ENCODE results near the gene CTIF. TPM values are rescaled to one million over a fixed set of nuclear protein-coding genes. Genes with fewer than 3 reads are reported as not detected.

CTIF gene
- total RNA-seq, 2 donors from 2014 or later = 4.6 to 4.7 TPM

GRCh38 chr18:48609114-48609513 lies 70.3 kb downstream of the CTIF start:
- H3K27ac Mint-ChIP-seq = no peak overlapping the region
- H3K27me3 Mint-ChIP-seq (ENCODE audit: low read depth) = no peaks in the 10 kb centered on the region
- no peaks in the 10 kb centered on the region for H3K36me3 Mint-ChIP-seq (ENCODE audit: insufficient read depth in 2 of 2)
- no peak for DNase-seq
- H3K4me3 Mint-ChIP-seq = no peak overlapping the region
- no peaks in the 10 kb centered on the region for H3K4me1 Mint-ChIP-seq (ENCODE audit: low read depth)
- no peaks in the 10 kb centered on the region for H3K9me3 Mint-ChIP-seq
- no peak for ATAC-seq (replicated peaks in 1 of 2)

GRCh38 chr18:48609820-48610815 lies 71.3 kb downstream of the CTIF start:
- Mint-ChIP-seq H3K27ac (no peak overlapping the region), H3K36me3 (ENCODE audit: insufficient read depth in 2 of 2) (no peaks in the 10 kb centered on the region), H3K9me3 (no peaks in the 10 kb centered on the region), H3K4me3 (no peak overlapping the region), H3K4me1 (ENCODE audit: low read depth) (no peaks in the 10 kb centered on the region), H3K27me3 (ENCODE audit: low read depth) (no peaks in the 10 kb centered on the region)
- no peak for DNase-seq
- no peak for ATAC-seq (replicated peaks in 1 of 2)

GRCh38 chr18:48611203-48611602 lies 72.4 kb downstream of the CTIF start:
- ATAC-seq (replicated peaks in 1 of 2) = no peak
- no peaks in the 10 kb centered on the region for H3K27me3 Mint-ChIP-seq (ENCODE audit: low read depth)
- H3K4me1 Mint-ChIP-seq (ENCODE audit: low read depth) = no peaks in the 10 kb centered on the region
- H3K9me3 Mint-ChIP-seq = no peaks in the 10 kb centered on the region
- no peak overlapping the region for H3K27ac Mint-ChIP-seq
- no peak for DNase-seq
- no peak overlapping the region for H3K4me3 Mint-ChIP-seq
- H3K36me3 Mint-ChIP-seq (ENCODE audit: insufficient read depth in 2 of 2) = no peaks in the 10 kb centered on the region

GRCh38 chr18:48611785-48612480 lies 73.1 kb downstream of the CTIF start:
- no peak for DNase-seq
- Mint-ChIP-seq H3K27me3 (ENCODE audit: low read depth) (no peaks in the 10 kb centered on the region), H3K27ac (no peak overlapping the region), H3K9me3 (no peaks in the 10 kb centered on the region), H3K4me1 (ENCODE audit: low read depth) (no peaks in the 10 kb centered on the region), H3K36me3 (ENCODE audit: insufficient read depth in 2 of 2) (no peaks in the 10 kb centered on the region), H3K4me3 (no peak overlapping the region)
- no peak for ATAC-seq (replicated peaks in 1 of 2)

GRCh38 chr18:48612511-48612910 lies 73.7 kb downstream of the CTIF start:
- Mint-ChIP-seq H3K36me3 (ENCODE audit: insufficient read depth in 2 of 2) (no peaks in the 10 kb centered on the region), H3K9me3 (no peaks in the 10 kb centered on the region), H3K4me1 (ENCODE audit: low read depth) (no peaks in the 10 kb centered on the region), H3K27ac (no peak overlapping the region), H3K4me3 (no peak overlapping the region), H3K27me3 (ENCODE audit: low read depth) (no peaks in the 10 kb centered on the region)
- no peak for DNase-seq
- no peak for ATAC-seq (replicated peaks in 1 of 2)

GRCh38 chr18:48612917-48613316 lies 74.1 kb downstream of the CTIF start:
- no peaks in the 10 kb centered on the region for H3K27me3 Mint-ChIP-seq (ENCODE audit: low read depth)
- DNase-seq = no peak
- ATAC-seq (replicated peaks in 1 of 2) = no peak
- H3K27ac Mint-ChIP-seq = no peak overlapping the region
- H3K36me3 Mint-ChIP-seq (ENCODE audit: insufficient read depth in 2 of 2) = no peaks in the 10 kb centered on the region
- no peaks in the 10 kb centered on the region for H3K4me1 Mint-ChIP-seq (ENCODE audit: low read depth)
- no peak overlapping the region for H3K4me3 Mint-ChIP-seq
- no peaks in the 10 kb centered on the region for H3K9me3 Mint-ChIP-seq

- H3K4me1 Mint-ChIP-seq (ENCODE audit: low read depth) = no peaks in the 10 kb centered on the region
- no peaks in the 10 kb centered on the region for H3K27me3 Mint-ChIP-seq (ENCODE audit: low read depth)
- H3K9me3 Mint-ChIP-seq = no peaks in the 10 kb centered on the region
- no peak for ATAC-seq (replicated peaks in 1 of 2)
- no peak overlapping the region for H3K4me3 Mint-ChIP-seq
- H3K27ac Mint-ChIP-seq = no peak overlapping the region
- no peaks in the 10 kb centered on the region for H3K36me3 Mint-ChIP-seq (ENCODE audit: insufficient read depth in 2 of 2)
- no peak for DNase-seq
Measured at GRCh38 chr18:48613589-48614404, 75.0 kb downstream of the CTIF start.

GRCh38 chr18:48615566-48616401 lies 77.0 kb downstream of the CTIF start:
- no peak overlapping the region for H3K4me3 Mint-ChIP-seq
- DNase-seq (no peak), ATAC-seq (replicated peaks in 1 of 2) (no peak)
- H3K9me3 Mint-ChIP-seq = no peaks in the 10 kb centered on the region
- H3K27ac Mint-ChIP-seq = no peak overlapping the region
- H3K36me3 Mint-ChIP-seq (ENCODE audit: insufficient read depth in 2 of 2) = no peaks in the 10 kb centered on the region
- no peaks in the 10 kb centered on the region for H3K4me1 Mint-ChIP-seq (ENCODE audit: low read depth)
- no peaks in the 10 kb centered on the region for H3K27me3 Mint-ChIP-seq (ENCODE audit: low read depth)

GRCh38 chr18:48616484-48617255 lies 77.8 kb downstream of the CTIF start:
- H3K4me1 Mint-ChIP-seq (ENCODE audit: low read depth) = no peaks in the 10 kb centered on the region
- H3K4me3 Mint-ChIP-seq = no peak overlapping the region
- no peaks in the 10 kb centered on the region for H3K9me3 Mint-ChIP-seq
- H3K36me3 Mint-ChIP-seq (ENCODE audit: insufficient read depth in 2 of 2) = no peaks in the 10 kb centered on the region
- H3K27ac Mint-ChIP-seq = no peak overlapping the region
- ATAC-seq (replicated peaks in 1 of 2) = no peak
- DNase-seq = no peak
- H3K27me3 Mint-ChIP-seq (ENCODE audit: low read depth) = no peaks in the 10 kb centered on the region

- Mint-ChIP-seq H3K4me1 (ENCODE audit: low read depth) (no peaks in the 10 kb centered on the region), H3K36me3 (ENCODE audit: insufficient read depth in 2 of 2) (no peaks in the 10 kb centered on the region), H3K9me3 (no peaks in the 10 kb centered on the region), H3K4me3 (no peak overlapping the region), H3K27ac (no peak overlapping the region), H3K27me3 (ENCODE audit: low read depth) (no peaks in the 10 kb centered on the region)
- DNase-seq = no peak
- no peak for ATAC-seq (replicated peaks in 1 of 2)
Measured at GRCh38 chr18:48617844-48618497, 79.1 kb downstream of the CTIF start.

- H3K36me3 Mint-ChIP-seq (ENCODE audit: insufficient read depth in 2 of 2) = no peaks in the 10 kb centered on the region
- H3K4me3 Mint-ChIP-seq = no peak overlapping the region
- no peaks in the 10 kb centered on the region for H3K27me3 Mint-ChIP-seq (ENCODE audit: low read depth)
- no peak for DNase-seq
- H3K4me1 Mint-ChIP-seq (ENCODE audit: low read depth) = no peaks in the 10 kb centered on the region
- no peaks in the 10 kb centered on the region for H3K9me3 Mint-ChIP-seq
- no peak for ATAC-seq (replicated peaks in 1 of 2)
- H3K27ac Mint-ChIP-seq = no peak overlapping the region
Measured at GRCh38 chr18:48619016-48619415, 80.2 kb downstream of the CTIF start.
